Measurements from ENCODE around the gene CYP2S1. TPM values are rescaled to one million over a fixed set of nuclear protein-coding genes. Genes with fewer than 3 reads are reported as not detected.

The CYP2S1 gene
- total and polyA plus RNA-seq, 2 experiments from 2014 or later = 130 to 315 TPM

GRCh38 chr19:41223431-41224234 lies 30.6 kb downstream of the CYP2S1 start:
- no peak overlapping the region for H2AFZ ChIP-seq
- H3K27ac ChIP-seq (ENCODE audit: low read depth) = peak overlapping the region; percentile 59
- H3K9me3 Mint-ChIP-seq = no peaks in the 10 kb centered on the region; the same call in 2 of the 3 replicates
- H3K36me3 Mint-ChIP-seq (ENCODE audit: low read depth) = peaks cover 19% of the 10 kb centered on the region
- peak overlapping the region; percentile 71 for H3K4me2 ChIP-seq
- peaks cover 22% of the 10 kb centered on the region for H3F3A ChIP-seq (replicated peaks; ENCODE audit: low read depth)
- H3K4me3 Mint-ChIP-seq = peak overlapping the region; percentile 45; the same call in 1 of the 3 replicates
- no peaks in the 10 kb centered on the region for H4K20me1 ChIP-seq (replicated peaks; ENCODE audit: insufficient read depth)
- peaks cover 33% of the 10 kb centered on the region for H3K4me1 ChIP-seq (ENCODE audit: insufficient read depth)
- H3K27me3 ChIP-seq (ENCODE audit: insufficient read depth) = no peaks in the 10 kb centered on the region
- H3K4me1 Mint-ChIP-seq = peaks cover 51% of the 10 kb centered on the region
- peaks cover 10% of the 10 kb centered on the region for H3K27me3 Mint-ChIP-seq (ENCODE audit: insufficient read depth, low read depth, poor library complexity)
- DNase-seq (ENCODE audit: low spot score) = peak; percentile 76
- peak overlapping the region; percentile 88 for H3K27ac Mint-ChIP-seq
- TF ChIP-seq POLR2AphosphoS5 (IDR thresholded peaks at IDR 0.05; ENCODE audit: low read depth) (peak; percentile 41; the same call in 1 of the 2 replicates), CTCF (conservative IDR thresholded peaks at IDR 0.05; ENCODE audit: low read depth in 2 of 2) (no peak)
- H3K9me2 ChIP-seq (ENCODE audit: insufficient read depth) = no peaks in the 10 kb centered on the region
- ATAC-seq = peak; percentile 3
- H3K4me3 ChIP-seq = 0 out of 2 replicates have a peak overlapping the region, but pooled peaks have one; percentile 27
- H3K36me3 ChIP-seq (ENCODE audit: insufficient read depth) = no peaks in the 10 kb centered on the region
- H3K79me2 ChIP-seq (replicated peaks; ENCODE audit: insufficient read depth) = peaks cover 13% of the 10 kb centered on the region; the same call in 1 of the 2 replicates

GRCh38 chr19:41224632-41225031 lies 31.6 kb downstream of the CYP2S1 start:
- peaks cover 19% of the 10 kb centered on the region for H3K36me3 Mint-ChIP-seq (ENCODE audit: low read depth)
- H3K4me1 ChIP-seq (ENCODE audit: insufficient read depth) = peaks cover 33% of the 10 kb centered on the region
- no peak overlapping the region for H2AFZ ChIP-seq
- ATAC-seq (no peak), DNase-seq (ENCODE audit: low spot score) (no peak)
- peaks cover 13% of the 10 kb centered on the region; the same call in 1 of the 2 replicates for H3K79me2 ChIP-seq (replicated peaks; ENCODE audit: insufficient read depth)
- H3K4me2 ChIP-seq = peak overlapping the region; percentile 86; the same call in 1 of the 2 replicates
- H3K27ac ChIP-seq (ENCODE audit: low read depth) = peak overlapping the region; percentile 80
- peak overlapping the region; percentile 81 for H3K27ac Mint-ChIP-seq
- peaks cover 8% of the 10 kb centered on the region for H3K27me3 Mint-ChIP-seq (ENCODE audit: insufficient read depth, low read depth, poor library complexity)
- H3K4me3 Mint-ChIP-seq = no peak overlapping the region
- H3K27me3 ChIP-seq (ENCODE audit: insufficient read depth) = no peaks in the 10 kb centered on the region
- TF ChIP-seq STAT1 (IDR thresholded peaks at IDR 0.05; ENCODE audit: unreplicated experiment) (no peak), CREB1 (CRISPR knock-in tag; IDR thresholded peaks at IDR 0.05; ENCODE audit: low read depth) (no peak), NANOG (IDR thresholded peaks at IDR 0.05; ENCODE audit: borderline replicate concordance) (no peak), EZH2 (IDR thresholded peaks at IDR 0.05; ENCODE audit: low read depth, unreplicated experiment) (no peak)
- H4K20me1 ChIP-seq (replicated peaks; ENCODE audit: insufficient read depth) = no peaks in the 10 kb centered on the region
- H3K4me3 ChIP-seq = no peak overlapping the region
- H3K36me3 ChIP-seq (ENCODE audit: insufficient read depth) = no peaks in the 10 kb centered on the region
- no peaks in the 10 kb centered on the region for H3K9me2 ChIP-seq (ENCODE audit: insufficient read depth)
- peaks cover 47% of the 10 kb centered on the region for H3K4me1 Mint-ChIP-seq
- H3F3A ChIP-seq (replicated peaks; ENCODE audit: low read depth) = peaks cover 22% of the 10 kb centered on the region
- no peaks in the 10 kb centered on the region; the same call in 2 of the 3 replicates for H3K9me3 Mint-ChIP-seq

All from GM23338 (cell line).